IMR-90 (cell line): ENCODE data around the gene DOCK1. TPM values are rescaled to one million over a fixed set of nuclear protein-coding genes. Genes with fewer than 3 reads are reported as not detected.

Experiments used
- ATAC-seq: fragments of 200-7000 bp; cut with Tn5 transposase; 2 replicates; pipeline ENCODE4 v1.9.1; 2020; ENCODE audit warnings: low read depth, mild to moderate bottlenecking, moderate library complexity
- BruUV-seq: library from RNA; stranded (reverse); fragments of 400-500 nt; replicated peaks from 2 replicates; lab custom pipeline; 2021; lab: Mats Ljungman, UMichigan
- CTCF ChIA-PET: fragments of 300-600 bp; formaldehyde crosslinking; extraction: SDS; loops from one replicate; lab custom pipeline; 2021; ENCODE audit warnings: antibody characterized with exemption; lab: Yijun Ruan, JAX
- POLR2A ChIA-PET: fragments of 300-600 bp; sonication (Branson Sonifier 250); formaldehyde crosslinking; loops from one replicate; lab custom pipeline; 2022; ENCODE audit warnings: antibody characterized with exemption; ENCODE audit not compliant: unreplicated experiment; lab: Charles Lee
- DNase-seq: peaks from one replicate; pipeline ENCODE4 v3.0.0; 2013
- H2AFZ ChIP-seq: replicated peaks from 2 replicates; pipeline ENCODE3; 2013; ENCODE audit warnings: low read length, mild to moderate bottlenecking; ENCODE audit not compliant: poor library complexity
- H2AK5ac ChIP-seq: 2 replicates; pipeline ENCODE4 v1.6.1; 2013; ENCODE audit warnings: low read depth, low read length, inconsistent platforms
- H2AK9ac ChIP-seq: replicated peaks from 2 replicates; pipeline ENCODE3; 2013; ENCODE audit warnings: mild to moderate bottlenecking, low read depth, low read length, moderate library complexity; ENCODE audit not compliant: poor library complexity
- H2BK120ac ChIP-seq: 2 replicates; pipeline ENCODE4 v1.6.1; 2013; ENCODE audit warnings: low read depth, low read length, inconsistent platforms
- H2BK15ac ChIP-seq: 3 replicates; pipeline ENCODE4 v1.6.1; 2013; ENCODE audit warnings: low read depth, low read length, inconsistent platforms
- H2BK20ac ChIP-seq: 2 replicates; pipeline ENCODE4 v1.6.1; 2013; ENCODE audit warnings: low read depth, mild to moderate bottlenecking, inconsistent platforms, low read length, moderate library complexity
- H2BK5ac ChIP-seq: 2 replicates; pipeline ENCODE4 v1.6.1; 2013; ENCODE audit warnings: mild to moderate bottlenecking, low read depth, low read length, inconsistent platforms; ENCODE audit not compliant: poor library complexity, severe bottlenecking
- H3K14ac ChIP-seq: replicated peaks from 2 replicates; pipeline ENCODE4 v1.6.1; 2013; ENCODE audit warnings: low read depth, low read length, inconsistent platforms
- H3K18ac ChIP-seq: 2 replicates; pipeline ENCODE4 v1.6.1; 2013; ENCODE audit warnings: low read depth, low read length, control low read depth
- H3K23ac ChIP-seq: 2 replicates; pipeline ENCODE4 v1.6.1; 2013; ENCODE audit warnings: low read depth, low read length, inconsistent platforms
- H3K27ac ChIP-seq: 2 replicates; pipeline ENCODE4 v1.5.1; 2013; ENCODE audit warnings: mild to moderate bottlenecking, control low read depth, low read length; ENCODE audit not compliant: insufficient read depth
- H3K27me3 ChIP-seq: 2 replicates; pipeline ENCODE4 v1.6.1; 2013; ENCODE audit warnings: low read length; ENCODE audit not compliant: control insufficient read depth, insufficient read depth
- H3K36me3 ChIP-seq: 2 replicates; pipeline ENCODE4 v1.6.1; 2013; ENCODE audit warnings: low read length, mixed read lengths; ENCODE audit not compliant: control insufficient read depth, insufficient read depth
- H3K4ac ChIP-seq: 2 replicates; pipeline ENCODE4 v1.6.1; 2013; ENCODE audit warnings: low read depth, low read length, inconsistent platforms
- H3K4me1 ChIP-seq: 2 replicates; pipeline ENCODE4 v1.6.1; 2013; ENCODE audit warnings: low read length, mixed read lengths; ENCODE audit not compliant: control insufficient read depth, insufficient read depth
- H3K4me2 ChIP-seq: 2 replicates; pipeline ENCODE4 v1.6.1; 2013; ENCODE audit warnings: low read depth, mild to moderate bottlenecking, control low read depth, low read length, moderate library complexity
- H3K4me3 ChIP-seq: 2 replicates; pipeline ENCODE4 v1.5.1; 2013; ENCODE audit warnings: low read depth, mild to moderate bottlenecking, control low read depth, low read length, moderate library complexity; ENCODE audit not compliant: insufficient read depth
- H3K56ac ChIP-seq: 2 replicates; pipeline ENCODE4 v1.6.1; 2013; ENCODE audit warnings: low read length, inconsistent platforms; ENCODE audit not compliant: insufficient read depth; ENCODE audit errors: extremely low read depth
- H3K79me1 ChIP-seq, 2 experiments: 2 replicates each; pipeline ENCODE4 v1.6.1; 2013; ENCODE audit warnings: low read length in 2 of 2, inconsistent platforms in 1 of 2, low read depth in 1 of 2
- H3K9ac ChIP-seq: 2 replicates; pipeline ENCODE4 v1.6.1; 2013; ENCODE audit warnings: low read depth, low read length, control low read depth
- H3K9me1 ChIP-seq: 2 replicates; pipeline ENCODE4 v1.6.1; 2013; ENCODE audit warnings: low read length, inconsistent platforms; ENCODE audit not compliant: insufficient read depth
- H3K9me3 ChIP-seq: 2 replicates; pipeline ENCODE4 v1.6.1; 2013; ENCODE audit warnings: low read length; ENCODE audit not compliant: control insufficient read depth, insufficient read depth
- H4K20me1 ChIP-seq: 2 replicates; pipeline ENCODE4 v1.6.1; 2013; ENCODE audit warnings: low read length, inconsistent platforms; ENCODE audit not compliant: insufficient read depth
- H4K5ac ChIP-seq: 2 replicates; pipeline ENCODE4 v1.6.1; 2013; ENCODE audit warnings: mild to moderate bottlenecking, low read depth, low read length, control low read depth
- H4K8ac ChIP-seq, 2 experiments: 2 replicates each; pipeline ENCODE4 v1.6.1; 2013; ENCODE audit warnings: low read depth in 2 of 2, low read length in 2 of 2, control low read depth in 1 of 2, inconsistent platforms in 1 of 2
- H4K91ac ChIP-seq: 2 replicates; pipeline ENCODE4 v1.6.1; 2013; ENCODE audit warnings: low read depth, low read length, inconsistent platforms; ENCODE audit not compliant: insufficient read depth
- CEBPB ChIP-seq: IDR thresholded peaks from 2 replicates; pipeline ENCODE4 v1.6.1; 2012; ENCODE audit warnings: low read depth, low read length, improper control_type of control experiment
- CHD1 ChIP-seq: IDR thresholded peaks from 2 replicates; pipeline ENCODE4 v1.6.1; 2012; ENCODE audit warnings: low read depth, low read length, improper control_type of control experiment
- MAZ ChIP-seq: IDR thresholded peaks from 2 replicates; pipeline ENCODE4 v1.6.1; 2012; ENCODE audit warnings: low read depth, mild to moderate bottlenecking, low read length, improper control_type of control experiment, moderate library complexity, borderline replicate concordance
- MXI1 ChIP-seq: IDR thresholded peaks from 2 replicates; pipeline ENCODE4 v1.6.1; 2012; ENCODE audit warnings: low read depth, mild to moderate bottlenecking, low read length, moderate library complexity, borderline replicate concordance
- NFE2L2 ChIP-seq: fragments of 150-350 bp; IDR thresholded peaks from 2 replicates; pipeline ENCODE4 v1.6.1; 2016; ENCODE audit warnings: low read depth, mild to moderate bottlenecking, low read length
- POLR2A ChIP-seq: IDR thresholded peaks from 2 replicates; pipeline ENCODE4 v1.6.1; 2012; ENCODE audit warnings: mild to moderate bottlenecking, low read depth, low read length
- RAD21 ChIP-seq: IDR thresholded peaks from 2 replicates; pipeline ENCODE4 v1.6.1; 2012; ENCODE audit warnings: low read length, improper control_type of control experiment
- RCOR1 ChIP-seq: IDR thresholded peaks from 2 replicates; pipeline ENCODE4 v1.6.1; 2012; ENCODE audit warnings: mild to moderate bottlenecking, low read length, improper control_type of control experiment; ENCODE audit not compliant: insufficient replicate concordance
- RFX5 ChIP-seq: IDR thresholded peaks from 2 replicates; pipeline ENCODE4 v1.8.0; 2012; ENCODE audit warnings: low read depth, mild to moderate bottlenecking, low read length, moderate library complexity
- SMC3 ChIP-seq: fragments of 150-350 bp; IDR thresholded peaks from 2 replicates; pipeline ENCODE4 v1.6.1; 2016; ENCODE audit warnings: low read depth, mild to moderate bottlenecking, antibody characterized with exemption, low read length, moderate library complexity
- WGBS, 2 experiments: methylation state at CpG; one replicate each; pipeline versions ENCODE4 v1.1.5 to v1.1.7; 2013; ENCODE audit warnings: missing lambda C conversion rate in 2 of 2; ENCODE audit not compliant: insufficient read length in 1 of 2; ENCODE audit errors: extremely low coverage in 2 of 2; 5-methylcytosine and 5-hydroxymethylcytosine counted together
- dilution Hi-C: fragments of 300-500 bp; cut with HindIII; formaldehyde crosslinking; loops from one replicate; pipeline ENCODE4 v1.14.3; 2018; ENCODE audit warnings: low sequenced_read_pairs; ENCODE audit not compliant: unreplicated experiment
- in situ Hi-C: fragments of 300-500 bp; cut with MboI; formaldehyde crosslinking; loops from 3 replicates; pipeline ENCODE4 v1.14.3; 2019; ENCODE audit warnings: low sequenced_read_pairs, inconsistent platforms, mixed read lengths
- intact Hi-C: fragments of 100-400 bp; cut with micrococcal nuclease; formaldehyde crosslinking; loops from 2 replicates; pipeline ENCODE4 v1.10.0; 2022
- polyA plus RNA-seq, 3 experiments: library from polyadenylated mRNA; depleted of rRNA; stranded (reverse); fragments of >200 nt; gene quantifications; 2 replicates each; pipeline ENCODE4 v1.2.3, GENCODE V29; 2012; ENCODE audit warnings: low replicate concordance in 1 of 3
- total RNA-seq: library from RNA; depleted of rRNA; stranded (reverse); fragments of >200 nt; gene quantifications from 2 replicates; pipeline ENCODE4 v1.2.3, GENCODE V29; 2012
- TF ChIP-seq, protein P1 (sequence below): fragments of 150-350 bp; IDR thresholded peaks from 2 replicates; pipeline ENCODE4 v1.6.1; 2016; ENCODE audit warnings: low read depth, mild to moderate bottlenecking, low read length, moderate library complexity, borderline replicate concordance
- TF ChIP-seq, protein P2 (sequence below): conservative IDR thresholded peaks from 2 replicates; pipeline ENCODE4 v1.5.1; 2012; ENCODE audit warnings: mild to moderate bottlenecking, low read depth, low read length, improper control_type of control experiment
- TF ChIP-seq, protein P3 (sequence below): fragments of 150-350 bp; IDR thresholded peaks from 2 replicates; pipeline ENCODE4 v1.6.1; 2017; ENCODE audit warnings: mild to moderate bottlenecking, antibody characterized with exemption, low read length, low read depth

Gene DOCK1
- total and polyA plus RNA-seq, 2 of the 4 experiments (the other 2 are of a cell fraction) = 28.2 to 71.0 TPM

DNA sequence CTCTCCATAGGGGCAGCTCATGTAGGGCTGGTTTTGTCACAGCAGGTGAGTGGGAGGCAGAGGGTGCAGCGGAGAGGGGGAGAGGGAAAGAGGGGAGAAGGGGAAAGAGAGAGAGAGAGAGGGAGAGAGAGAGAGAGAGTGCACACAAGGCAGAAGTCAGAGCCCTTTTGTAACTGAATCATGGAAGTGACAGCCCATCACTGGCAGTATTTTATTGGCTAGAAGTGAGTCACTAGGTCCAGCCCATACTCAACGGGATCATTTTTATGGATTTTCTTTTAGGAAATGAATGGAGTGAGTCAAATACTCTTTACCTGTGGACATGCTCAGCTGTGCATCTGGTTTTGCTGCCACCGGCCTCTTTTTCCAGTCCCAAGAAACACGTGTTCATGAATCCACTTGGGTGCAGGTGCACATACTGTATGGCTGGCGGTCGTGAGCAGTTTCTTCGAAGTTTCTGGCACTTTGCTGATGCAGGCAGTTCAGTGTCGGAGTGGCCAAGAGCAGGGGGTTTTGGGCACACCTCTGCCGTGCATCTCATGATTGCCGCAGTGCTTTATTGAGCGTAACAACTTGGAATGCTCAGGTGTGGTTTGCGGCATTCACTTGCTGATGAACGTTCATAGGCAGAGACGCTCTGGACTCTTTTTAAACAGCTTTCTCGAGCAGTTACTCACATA is 40.3 kb downstream of the DOCK1 start:
- Histone ChIP-seq H4K91ac (no peak overlapping the region), H4K20me1 (peaks cover 74% of the 10 kb centered on the region), H3K56ac (no peak overlapping the region), H3K23ac (no peak overlapping the region), H3K4ac (no peak overlapping the region), H3K4me1 (peaks cover 3% of the 10 kb centered on the region; the same call in 1 of the 2 replicates), H3K79me1 (peaks cover 18 to 68% of the 10 kb centered on the region in 2 experiments), H3K4me2 (no peak overlapping the region), H3K14ac (no peak overlapping the region), H3K27ac (no peak overlapping the region), H3K18ac (no peak overlapping the region), H2AFZ (no peak overlapping the region), H3K9ac (no peak overlapping the region), H2BK20ac (no peak overlapping the region), H3K4me3 (no peak overlapping the region), H2BK15ac (no peak overlapping the region), H2BK5ac (no peak overlapping the region), H4K5ac (no peak overlapping the region), H2BK120ac (no peak overlapping the region), H2AK5ac (no peak overlapping the region), H3K36me3 (peaks cover 12% of the 10 kb centered on the region), H3K27me3 (no peaks in the 10 kb centered on the region), H4K8ac (no peak overlapping the region), H3K9me1 (no peaks in the 10 kb centered on the region), H3K9me3 (no peaks in the 10 kb centered on the region; the same call in 1 of the 2 replicates), H2AK9ac (no peak overlapping the region)
- 100% methylated on average over 7 of the region's 15 CpGs; no CpG with 5 or more reads in 1 of the 2 experiments for WGBS, 2 experiments
- in situ Hi-C loops = no loop called here
- TF ChIP-seq MAZ = no peak
- TF ChIP-seq POLR2A = no peak
- no peak for TF ChIP-seq CHD1
- TF ChIP-seq, protein P1, sequence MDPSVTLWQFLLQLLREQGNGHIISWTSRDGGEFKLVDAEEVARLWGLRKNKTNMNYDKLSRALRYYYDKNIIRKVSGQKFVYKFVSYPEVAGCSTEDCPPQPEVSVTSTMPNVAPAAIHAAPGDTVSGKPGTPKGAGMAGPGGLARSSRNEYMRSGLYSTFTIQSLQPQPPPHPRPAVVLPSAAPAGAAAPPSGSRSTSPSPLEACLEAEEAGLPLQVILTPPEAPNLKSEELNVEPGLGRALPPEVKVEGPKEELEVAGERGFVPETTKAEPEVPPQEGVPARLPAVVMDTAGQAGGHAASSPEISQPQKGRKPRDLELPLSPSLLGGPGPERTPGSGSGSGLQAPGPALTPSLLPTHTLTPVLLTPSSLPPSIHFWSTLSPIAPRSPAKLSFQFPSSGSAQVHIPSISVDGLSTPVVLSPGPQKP = no peak
- TF ChIP-seq RCOR1 = no peak
- TF ChIP-seq, protein P2, sequence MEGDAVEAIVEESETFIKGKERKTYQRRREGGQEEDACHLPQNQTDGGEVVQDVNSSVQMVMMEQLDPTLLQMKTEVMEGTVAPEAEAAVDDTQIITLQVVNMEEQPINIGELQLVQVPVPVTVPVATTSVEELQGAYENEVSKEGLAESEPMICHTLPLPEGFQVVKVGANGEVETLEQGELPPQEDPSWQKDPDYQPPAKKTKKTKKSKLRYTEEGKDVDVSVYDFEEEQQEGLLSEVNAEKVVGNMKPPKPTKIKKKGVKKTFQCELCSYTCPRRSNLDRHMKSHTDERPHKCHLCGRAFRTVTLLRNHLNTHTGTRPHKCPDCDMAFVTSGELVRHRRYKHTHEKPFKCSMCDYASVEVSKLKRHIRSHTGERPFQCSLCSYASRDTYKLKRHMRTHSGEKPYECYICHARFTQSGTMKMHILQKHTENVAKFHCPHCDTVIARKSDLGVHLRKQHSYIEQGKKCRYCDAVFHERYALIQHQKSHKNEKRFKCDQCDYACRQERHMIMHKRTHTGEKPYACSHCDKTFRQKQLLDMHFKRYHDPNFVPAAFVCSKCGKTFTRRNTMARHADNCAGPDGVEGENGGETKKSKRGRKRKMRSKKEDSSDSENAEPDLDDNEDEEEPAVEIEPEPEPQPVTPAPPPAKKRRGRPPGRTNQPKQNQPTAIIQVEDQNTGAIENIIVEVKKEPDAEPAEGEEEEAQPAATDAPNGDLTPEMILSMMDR = no peak
- TF ChIP-seq, protein P3, sequence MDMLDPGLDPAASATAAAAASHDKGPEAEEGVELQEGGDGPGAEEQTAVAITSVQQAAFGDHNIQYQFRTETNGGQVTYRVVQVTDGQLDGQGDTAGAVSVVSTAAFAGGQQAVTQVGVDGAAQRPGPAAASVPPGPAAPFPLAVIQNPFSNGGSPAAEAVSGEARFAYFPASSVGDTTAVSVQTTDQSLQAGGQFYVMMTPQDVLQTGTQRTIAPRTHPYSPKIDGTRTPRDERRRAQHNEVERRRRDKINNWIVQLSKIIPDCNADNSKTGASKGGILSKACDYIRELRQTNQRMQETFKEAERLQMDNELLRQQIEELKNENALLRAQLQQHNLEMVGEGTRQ = no peak
- no peak for TF ChIP-seq NFE2L2
- TF ChIP-seq RAD21 = no peak
- TF ChIP-seq SMC3 = no peak
- TF ChIP-seq RFX5 = no peak
- no peak for TF ChIP-seq CEBPB
- no peak for TF ChIP-seq MXI1
- no TSS peak for BruUV-seq
- DNase-seq (no peak), ATAC-seq (no peak; the same call in 1 of the 2 replicates)
- CTCF ChIA-PET = no interaction called here
- dilution Hi-C loops = no loop called here
- POLR2A ChIA-PET = interaction anchor here (0.5 kb wide), 1 partner anchor 11 kb away, joined by 5 read pairs; no protein-coding TSS in a partner anchor
- intact Hi-C loops = no loop called here
